Liver (tissue), 9 donors: ENCODE results near the gene KEAP1. TPM values are rescaled to one million over a fixed set of nuclear protein-coding genes. Genes with fewer than 3 reads are reported as not detected.

Experiments
- DNase-seq: peaks from one replicate; pipeline ENCODE4 v3.0.0-alpha.2; 2017; ENCODE audit warnings: low spot score
- H3K27ac ChIP-seq, 2 donors: one replicate each; pipeline ENCODE4 v1.7.0; 2013; ENCODE audit warnings: inconsistent platforms in 2 of 2, low read length in 2 of 2, control low read depth in 1 of 2, low read depth in 1 of 2, mild to moderate bottlenecking in 1 of 2
- H3K27me3 ChIP-seq, 4 donors: one replicate each; pipeline versions ENCODE4 v1.6.1 to v1.7.0; 2013; ENCODE audit warnings: low read length in 3 of 4, inconsistent platforms in 1 of 4, mild to moderate bottlenecking in 1 of 4, moderate library complexity in 1 of 4; ENCODE audit not compliant: control insufficient read depth in 4 of 4, insufficient read depth in 4 of 4
- H3K36me3 ChIP-seq, 4 donors: one replicate each; pipeline versions ENCODE4 v1.6.1 to v1.7.0; 2013; ENCODE audit warnings: low read length in 3 of 4, mild to moderate bottlenecking in 3 of 4, low read depth in 1 of 4, moderate library complexity in 1 of 4; ENCODE audit not compliant: control insufficient read depth in 4 of 4, insufficient read depth in 3 of 4
- H3K4me1 ChIP-seq, 4 donors: one replicate each; pipeline versions ENCODE4 v1.6.1 to v1.7.0; 2013; ENCODE audit warnings: low read length in 3 of 4, mild to moderate bottlenecking in 3 of 4, moderate library complexity in 1 of 4; ENCODE audit not compliant: control insufficient read depth in 4 of 4, insufficient read depth in 4 of 4
- H3K4me3 ChIP-seq, 3 donors: one replicate each; pipeline versions ENCODE4 v1.6.1 to v1.7.0; 2013; ENCODE audit warnings: low read length in 3 of 3, control low read depth in 1 of 3, low read depth in 1 of 3, mild to moderate bottlenecking in 1 of 3
- H3K9ac ChIP-seq, 2 donors: one replicate each; pipeline ENCODE4 v1.7.0; 2013; ENCODE audit warnings: low read length in 2 of 2, mild to moderate bottlenecking in 2 of 2, moderate library complexity in 2 of 2, control low read depth in 1 of 2, low read depth in 1 of 2
- H3K9me3 ChIP-seq, 4 donors: one replicate each; pipeline versions ENCODE4 v1.6.1 to v1.7.0; 2013; ENCODE audit warnings: low read length in 3 of 4; ENCODE audit not compliant: control insufficient read depth in 4 of 4
- ATF3 ChIP-seq: IDR thresholded peaks from 2 replicates; pipeline ENCODE4 v1.6.1; 2016; ENCODE audit warnings: antibody characterized with exemption
- CTCF ChIP-seq: fragments of 150-350 bp; IDR thresholded peaks from 2 replicates; pipeline ENCODE4 v1.5.1; 2017; ENCODE audit warnings: improper control_type of control experiment, low read depth, low read length; ENCODE audit not compliant: missing input control
- EGR1 ChIP-seq, 2 donors: IDR thresholded peaks; 2 replicates each; pipeline ENCODE4 v1.6.1; 2016 to 2018; ENCODE audit warnings: antibody characterized with exemption in 2 of 2, low read depth in 2 of 2
- FOXA1 ChIP-seq: IDR thresholded peaks from 2 replicates; pipeline ENCODE4 v1.6.1; 2016; ENCODE audit warnings: antibody characterized with exemption
- GABPA ChIP-seq, 2 donors: IDR thresholded peaks in 1 of 2; conservative IDR thresholded peaks in 1 of 2; 2 replicates each; pipeline ENCODE4 v1.6.1; 2016; ENCODE audit warnings: antibody characterized with exemption in 2 of 2, mild to moderate bottlenecking in 1 of 2, moderate library complexity in 1 of 2
- HNF4A ChIP-seq, 2 donors: conservative IDR thresholded peaks; 2 replicates each; pipeline ENCODE4 v1.6.1; 2016; ENCODE audit warnings: antibody characterized with exemption in 2 of 2, mild to moderate bottlenecking in 2 of 2
- HNF4G ChIP-seq: IDR thresholded peaks from 2 replicates; pipeline ENCODE4 v1.6.1; 2016; ENCODE audit warnings: antibody characterized with exemption
- NR2F2 ChIP-seq: IDR thresholded peaks from 2 replicates; pipeline ENCODE4 v1.6.1; 2016; ENCODE audit warnings: antibody characterized with exemption
- RAD21 ChIP-seq, 2 donors: IDR thresholded peaks; 2 replicates each; pipeline ENCODE4 v1.6.1; 2016; ENCODE audit warnings: antibody characterized with exemption in 2 of 2, mild to moderate bottlenecking in 2 of 2
- RXRA ChIP-seq, 2 donors: IDR thresholded peaks; 2 replicates each; pipeline ENCODE4 v1.6.1; 2017 to 2018; ENCODE audit warnings: antibody characterized with exemption in 2 of 2, mild to moderate bottlenecking in 1 of 2
- SP1 ChIP-seq: IDR thresholded peaks from 2 replicates; pipeline ENCODE4 v1.6.1; 2018; ENCODE audit warnings: antibody characterized with exemption, mild to moderate bottlenecking
- TAF1 ChIP-seq: conservative IDR thresholded peaks from 2 replicates; pipeline ENCODE4 v1.6.1; 2016; ENCODE audit warnings: antibody characterized with exemption, mild to moderate bottlenecking
- YY1 ChIP-seq: IDR thresholded peaks from 2 replicates; pipeline ENCODE4 v1.6.1; 2016; ENCODE audit warnings: antibody characterized with exemption, mild to moderate bottlenecking
- WGBS: extraction: QIAGEN DNeasy Blood & Tissue Kit; methylation state at CpG from one replicate; pipeline ENCODE4 v1.1.7; 2013; 5-methylcytosine and 5-hydroxymethylcytosine counted together
- polyA plus RNA-seq, 2 donors: library from polyadenylated mRNA; stranded (reverse) in 1 of 2; unstranded in 1 of 2; fragments of 200-250 nt in 1 of 2; fragments of >200 nt in 1 of 2; fragmentation: Nextera tagmentation in 1 of 2; extraction: Ambion mirVana in 1 of 2; gene quantifications; one replicate each; pipeline versions ENCODE4 v1.2.1 to v1.2.3, GENCODE V29; 2013 to 2015
- total RNA-seq, 2 donors: library from RNA; depleted of rRNA; stranded (reverse); fragments of >200 nt; gene quantifications; one replicate each; pipeline ENCODE4 v1.2.3, GENCODE V29; 2014
- TF ChIP-seq, protein P1 (sequence below): IDR thresholded peaks from 2 replicates; pipeline ENCODE4 v1.6.1; 2016; ENCODE audit warnings: antibody characterized with exemption
- donor health status: healthy.
- donor health status: healthy.
- donor health status: healthy.
- donor health status: healthy.
- donor health status: healthy.

The KEAP1 gene
- total and polyA plus RNA-seq, 4 donors: 44.3 to 62.3 (median 48.0) TPM

DNA sequence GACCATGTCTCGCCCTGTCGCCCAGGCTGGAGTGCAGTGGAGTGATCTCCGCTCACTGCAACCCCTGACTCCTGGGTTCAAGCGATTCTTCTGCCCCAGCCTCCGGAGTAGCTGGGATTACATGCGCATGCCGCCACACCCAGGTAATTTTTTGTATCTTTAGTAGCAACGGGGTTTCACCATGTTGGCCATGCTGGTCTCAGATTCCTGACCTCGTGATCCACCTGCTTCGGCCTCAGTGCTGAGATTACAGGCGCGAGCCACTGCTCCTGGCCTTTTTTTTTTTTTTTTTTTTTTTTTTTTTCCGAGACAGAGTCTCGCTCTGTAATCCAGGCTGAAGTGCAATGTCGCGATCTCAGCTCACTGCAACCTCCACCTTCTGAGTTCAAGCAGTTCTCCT, 4.9 kb upstream of the KEAP1 start:
- no peaks in the 10 kb centered on the region for H3K36me3 ChIP-seq
- H3K9me3 ChIP-seq: no peaks in the 10 kb centered on the region
- DNase-seq: no peak
- H3K9ac ChIP-seq: no peak overlapping the region
- WGBS: 90% methylated on average over 16 of the region's 16 CpGs
- H3K27me3 ChIP-seq: no peaks in the 10 kb centered on the region
- H3K4me1 ChIP-seq: peaks cover 0 to 12% (median 0%) of the 10 kb centered on the region in 4 donors
- no peak overlapping the region for H3K4me3 ChIP-seq
- TF ChIP-seq HNF4G (no peak), SP1 (no peak), GABPA (IDR thresholded peaks at IDR 0.05 in 1 of 2, conservative IDR thresholded peaks at IDR 0.05 in 1 of 2) (no peak), CTCF (no peak), YY1 (no peak), NR2F2 (no peak), RXRA (IDR thresholded peaks at IDR 0.05) (no peak), EGR1 (IDR thresholded peaks at IDR 0.05; ENCODE audit: low read depth in 2 of 2) (no peak), HNF4A (conservative IDR thresholded peaks at IDR 0.05) (no peak), RAD21 (IDR thresholded peaks at IDR 0.05) (no peak), ATF3 (no peak), TAF1 (no peak), FOXA1 (no peak)
- TF ChIP-seq, protein P1, sequence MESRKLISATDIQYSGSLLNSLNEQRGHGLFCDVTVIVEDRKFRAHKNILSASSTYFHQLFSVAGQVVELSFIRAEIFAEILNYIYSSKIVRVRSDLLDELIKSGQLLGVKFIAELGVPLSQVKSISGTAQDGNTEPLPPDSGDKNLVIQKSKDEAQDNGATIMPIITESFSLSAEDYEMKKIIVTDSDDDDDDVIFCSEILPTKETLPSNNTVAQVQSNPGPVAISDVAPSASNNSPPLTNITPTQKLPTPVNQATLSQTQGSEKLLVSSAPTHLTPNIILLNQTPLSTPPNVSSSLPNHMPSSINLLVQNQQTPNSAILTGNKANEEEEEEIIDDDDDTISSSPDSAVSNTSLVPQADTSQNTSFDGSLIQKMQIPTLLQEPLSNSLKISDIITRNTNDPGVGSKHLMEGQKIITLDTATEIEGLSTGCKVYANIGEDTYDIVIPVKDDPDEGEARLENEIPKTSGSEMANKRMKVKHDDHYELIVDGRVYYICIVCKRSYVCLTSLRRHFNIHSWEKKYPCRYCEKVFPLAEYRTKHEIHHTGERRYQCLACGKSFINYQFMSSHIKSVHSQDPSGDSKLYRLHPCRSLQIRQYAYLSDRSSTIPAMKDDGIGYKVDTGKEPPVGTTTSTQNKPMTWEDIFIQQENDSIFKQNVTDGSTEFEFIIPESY: no peak
- no peak overlapping the region for H3K27ac ChIP-seq

GRCh38 chr19:10505583-10506229, 2.5 kb upstream of the KEAP1 start:
- no peaks in the 10 kb centered on the region for H3K36me3 ChIP-seq
- H3K4me1 ChIP-seq: peaks cover 5 to 24% (median 11%) of the 10 kb centered on the region in 4 donors
- DNase-seq: peak; percentile 85
- no peaks in the 10 kb centered on the region for H3K27me3 ChIP-seq
- H3K4me3 ChIP-seq: no peak overlapping the region
- H3K27ac ChIP-seq: no peak overlapping the region
- 31% methylated on average over 17 of the region's 17 CpGs for WGBS
- H3K9ac ChIP-seq: no peak overlapping the region
- TF ChIP-seq CTCF (peak; percentile 76), EGR1 (IDR thresholded peaks at IDR 0.05; ENCODE audit: low read depth in 2 of 2) (no peak), RAD21 (IDR thresholded peaks at IDR 0.05) (peak; percentile 67 to 79)
- no peaks in the 10 kb centered on the region for H3K9me3 ChIP-seq
